DND-41 (cell line): ENCODE measurements around the gene ANKRD28.

ENCODE experiments used
- ATAC-seq: fragments of 200-7000 bp; cut with Tn5 transposase; 3 replicates; pipeline ENCODE4 v1.9.1; 2021; ENCODE audit warnings: low read depth; ENCODE audit not compliant: insufficient read depth
- DNase-seq: peaks from one replicate; pipeline ENCODE4 v3.0.0-alpha.2; 2020
- H2AFZ ChIP-seq: 2 replicates; pipeline ENCODE4 v1.6.0; 2012; ENCODE audit warnings: low read depth, low read length
- H3K27ac ChIP-seq: 2 replicates; pipeline ENCODE4 v1.5.1; 2012; ENCODE audit warnings: low read length, inconsistent platforms
- H3K27me3 ChIP-seq: fragments of 200-600 bp; sonication (generic); 2 replicates; pipeline ENCODE4 v1.6.0; 2012; ENCODE audit warnings: low read length, mild to moderate bottlenecking, inconsistent platforms; ENCODE audit not compliant: insufficient read depth, poor library complexity
- H3K36me3 ChIP-seq: 2 replicates; pipeline ENCODE4 v1.5.1; 2012; ENCODE audit warnings: low read length, inconsistent platforms; ENCODE audit not compliant: insufficient read depth
- H3K4me1 ChIP-seq: 2 replicates; pipeline ENCODE4 v1.5.1; 2012; ENCODE audit warnings: mild to moderate bottlenecking, low read length; ENCODE audit not compliant: insufficient read depth
- H3K4me2 ChIP-seq: 2 replicates; pipeline ENCODE4 v1.6.0; 2012; ENCODE audit warnings: mild to moderate bottlenecking, moderate library complexity, low read length, inconsistent platforms; ENCODE audit not compliant: insufficient read depth
- H3K4me3 ChIP-seq, 2 experiments: fragments of 200-600 bp in 1 of 2; shearing (Covaris generic) in 1 of 2; 2 replicates each; pipeline ENCODE4 v1.5.1; 2012 to 2016; ENCODE audit warnings: inconsistent platforms in 2 of 2, low read length in 2 of 2, mild to moderate bottlenecking in 2 of 2, low read depth in 1 of 2, moderate library complexity in 1 of 2
- H3K79me2 ChIP-seq: 2 replicates; pipeline ENCODE4 v1.6.0; 2012; ENCODE audit warnings: low read length, inconsistent platforms; ENCODE audit not compliant: insufficient read depth
- H3K9ac ChIP-seq: 2 replicates; pipeline ENCODE4 v1.6.0; 2012; ENCODE audit warnings: low read depth, mild to moderate bottlenecking, inconsistent platforms, low read length, moderate library complexity
- H3K9me3 ChIP-seq: 2 replicates; pipeline ENCODE4 v1.5.1; 2012; ENCODE audit warnings: low read length, moderate library complexity, mild to moderate bottlenecking, inconsistent platforms; ENCODE audit not compliant: insufficient read depth, severe bottlenecking
- H4K20me1 ChIP-seq: 2 replicates; pipeline ENCODE4 v1.6.0; 2012; ENCODE audit warnings: low read length; ENCODE audit not compliant: insufficient read depth
- CTCF ChIP-seq: IDR thresholded peaks from 2 replicates; pipeline ENCODE4 v1.5.1; 2012; ENCODE audit warnings: borderline replicate concordance, low read length, moderate library complexity, mild to moderate bottlenecking; ENCODE audit not compliant: poor library complexity, severe bottlenecking; ENCODE audit errors: extremely low read depth
- EZH2 ChIP-seq: IDR thresholded peaks from 3 replicates; pipeline ENCODE4 v1.6.1; 2012; ENCODE audit warnings: borderline replicate concordance, low read depth, mild to moderate bottlenecking, moderate library complexity, low read length, inconsistent platforms; ENCODE audit not compliant: severe bottlenecking

Gene ANKRD28

GRCh38 chr3:15781637-15782402 is 16.0 kb downstream of the ANKRD28 start:
- peak overlapping the region; percentile 41; the same call in 1 of the 2 replicates for H3K27ac ChIP-seq
- TF ChIP-seq CTCF, result no peak
- TF ChIP-seq EZH2, result no peak
- H3K9ac ChIP-seq, result no peak overlapping the region
- H3K36me3 ChIP-seq, result peaks cover 91% of the 10 kb centered on the region
- H3K4me2 ChIP-seq, result peak overlapping the region; percentile 25; the same call in 1 of the 2 replicates
- H3K4me1 ChIP-seq, result peaks cover 52% of the 10 kb centered on the region
- H3K79me2 ChIP-seq, result peaks cover 100% of the 10 kb centered on the region
- H2AFZ ChIP-seq, result no peak overlapping the region
- H3K4me3 ChIP-seq, result no peak overlapping the region
- H3K9me3 ChIP-seq, result no peaks in the 10 kb centered on the region
- DNase-seq (no peak), ATAC-seq (no peak)
- H3K27me3 ChIP-seq, result no peaks in the 10 kb centered on the region
- H4K20me1 ChIP-seq, result peaks cover 84% of the 10 kb centered on the region

GRCh38 chr3:15781131-15781530 is 16.6 kb downstream of the ANKRD28 start:
- Histone ChIP-seq H3K79me2 (peaks cover 100% of the 10 kb centered on the region), H3K36me3 (peaks cover 90% of the 10 kb centered on the region), H4K20me1 (peaks cover 90% of the 10 kb centered on the region), H3K4me2 (no peak overlapping the region), H2AFZ (no peak overlapping the region), H3K4me3 (no peak overlapping the region), H3K9ac (no peak overlapping the region), H3K27me3 (no peaks in the 10 kb centered on the region), H3K9me3 (no peaks in the 10 kb centered on the region), H3K4me1 (peaks cover 49% of the 10 kb centered on the region), H3K27ac (no peak overlapping the region)
- TF ChIP-seq CTCF (no peak), EZH2 (no peak)
- ATAC-seq (no peak), DNase-seq (no peak)

- Histone ChIP-seq H3K27ac (no peak overlapping the region), H3K27me3 (no peaks in the 10 kb centered on the region), H3K36me3 (peaks cover 85% of the 10 kb centered on the region), H3K9ac (no peak overlapping the region), H3K4me2 (no peak overlapping the region), H4K20me1 (peaks cover 82% of the 10 kb centered on the region), H3K4me3 (no peak overlapping the region), H3K4me1 (peaks cover 29% of the 10 kb centered on the region), H3K79me2 (peaks cover 100% of the 10 kb centered on the region), H3K9me3 (no peaks in the 10 kb centered on the region), H2AFZ (no peak overlapping the region)
- ATAC-seq, result no peak
- DNase-seq, result no peak
- TF ChIP-seq EZH2 (no peak), CTCF (no peak)
Observed at GRCh38 chr3:15779111-15779510, 18.7 kb downstream of the ANKRD28 start.
